A549 (cell line): ENCODE results near the gene HUNK. TPM values are rescaled to one million over a fixed set of nuclear protein-coding genes. Genes with fewer than 3 reads are reported as not detected.
"Not testable (repeated sequence)": the region's sequence is repeated elsewhere in the genome, so short reads cannot be mapped to it uniquely, and the experiment has no call there.

ENCODE experiments used
- ATAC-seq, 2 experiments: fragments of 200-7000 bp in 1 of 2; fragments of >200 bp in 1 of 2; cut with Nextera tagmentation in 1 of 2; cut with Tn5 transposase in 1 of 2; 3 replicates each; pipeline versions ENCODE4 v1.8.0 to v1.9.1; 2018 to 2020; ENCODE audit warnings: mild to moderate bottlenecking in 1 of 2, moderate library complexity in 1 of 2
- CTCF ChIA-PET: fragments of 300-600 bp; sonication (Branson Sonifier 250); formaldehyde crosslinking; extraction: SDS; loops from one replicate; lab custom pipeline; 2021; ENCODE audit warnings: antibody characterized with exemption, inconsistent platforms; lab: Yijun Ruan, JAX
- POLR2A ChIA-PET: fragments of 350-600 bp; formaldehyde crosslinking; extraction: SDS; loops from one replicate; lab custom pipeline; 2021; ENCODE audit warnings: antibody characterized with exemption, inconsistent platforms; lab: Yijun Ruan, JAX
- DNase-seq, 2 experiments: peaks; one replicate each; pipeline versions ENCODE4 v3.0.0 to v3.0.0-alpha.2; 2011 to 2016; ENCODE audit warnings: low read depth in 1 of 2, low spot score in 1 of 2
- FAIRE-seq: peaks from 2 replicates; lab custom pipeline; 2011; peaks lifted over from hg19 to GRCh38; lab: Jason Lieb, UNC
- H3K27ac ChIP-seq, 2 experiments: fragments of >200 bp; sonication (Bioruptor Twin); formaldehyde crosslinking; 3 replicates each; pipeline ENCODE4 v1.5.1; 2016 to 2017
- H3K4me1 ChIP-seq: fragments of >200 bp; sonication (Bioruptor Twin); formaldehyde crosslinking; 3 replicates; pipeline ENCODE4 v1.6.1; 2016
- H3K4me2 ChIP-seq: fragments of >200 bp; sonication (Bioruptor Twin); formaldehyde crosslinking; 3 replicates; pipeline ENCODE4 v1.6.1; 2016
- H3K4me3 ChIP-seq: fragments of >200 bp; sonication (Bioruptor Twin); formaldehyde crosslinking; 3 replicates; pipeline ENCODE4 v1.5.1; 2016
- H3K9me3 ChIP-seq: fragments of >200 bp; sonication (Bioruptor Twin); formaldehyde crosslinking; 3 replicates; pipeline ENCODE4 v1.6.1; 2016
- CBX2 ChIP-seq: fragments of 200-600 bp; sonication (generic); IDR thresholded peaks from 2 replicates; pipeline ENCODE4 v1.6.1; 2016; ENCODE audit warnings: low read depth, mild to moderate bottlenecking, borderline replicate concordance
- CBX8 ChIP-seq: fragments of 200-600 bp; sonication (generic); IDR thresholded peaks from 2 replicates; pipeline ENCODE4 v1.6.1; 2016
- CHD4 ChIP-seq: fragments of 200-600 bp; sonication (generic); IDR thresholded peaks from 2 replicates; pipeline ENCODE4 v1.6.1; 2016; ENCODE audit warnings: antibody characterized with exemption, mild to moderate bottlenecking, borderline replicate concordance
- FOSL2 ChIP-seq, 2 experiments: fragments of 450-650 bp in 1 of 2; fragments of >200 bp in 1 of 2; sonication (Bioruptor Twin) in 1 of 2; formaldehyde crosslinking; IDR thresholded peaks; 2 replicates each; pipeline versions ENCODE4 v1.5.0 to v1.6.1; 2016 to 2020; ENCODE audit warnings: mild to moderate bottlenecking in 1 of 2, moderate library complexity in 1 of 2
- FOXS1 ChIP-seq: fragments of 250-450 bp; sonication (Bioruptor Pico); IDR thresholded peaks from 2 replicates; pipeline ENCODE4 v1.5.0; 2020; ENCODE audit warnings: mild to moderate bottlenecking, moderate library complexity
- GATA3 ChIP-seq: IDR thresholded peaks from 2 replicates; pipeline ENCODE4 v1.6.1; 2012; ENCODE audit warnings: borderline replicate concordance
- HEYL ChIP-seq: fragments of 250-450 bp; sonication (Bioruptor Pico); IDR thresholded peaks from 2 replicates; pipeline ENCODE4 v1.8.0; 2021; ENCODE audit warnings: mild to moderate bottlenecking, moderate library complexity
- HOXA7 ChIP-seq: fragments of 250-450 bp; sonication (Bioruptor Pico); IDR thresholded peaks from 2 replicates; pipeline ENCODE4 v1.5.0; 2020; ENCODE audit warnings: mild to moderate bottlenecking, moderate library complexity
- JUN ChIP-seq, 2 experiments: fragments of >200 bp; sonication (Bioruptor Twin); formaldehyde crosslinking; IDR thresholded peaks; 2 replicates in 1 of 2; 3 replicates in 1 of 2; pipeline ENCODE4 v1.6.1; 2016 to 2017
- KDM1A ChIP-seq: fragments of 200-600 bp; sonication (generic); IDR thresholded peaks from 2 replicates; pipeline ENCODE4 v1.6.1; 2016; ENCODE audit warnings: low read depth, mild to moderate bottlenecking
- KDM5A ChIP-seq: fragments of 200-600 bp; sonication (generic); IDR thresholded peaks from 2 replicates; pipeline ENCODE4 v1.6.1; 2016; ENCODE audit warnings: antibody characterized with exemption, mild to moderate bottlenecking
- MAFK ChIP-seq: fragments of 450-650 bp; IDR thresholded peaks from 2 replicates; pipeline ENCODE4 v1.6.1; 2014; ENCODE audit not compliant: partially characterized antibody
- NPAS2 ChIP-seq: fragments of 250-450 bp; sonication (Bioruptor Pico); IDR thresholded peaks from 2 replicates; pipeline ENCODE4 v1.8.0; 2022; ENCODE audit warnings: mild to moderate bottlenecking, moderate library complexity, borderline replicate concordance
- NR3C1 ChIP-seq: fragments of >200 bp; sonication (Bioruptor Twin); formaldehyde crosslinking; IDR thresholded peaks from 3 replicates; pipeline ENCODE4 v1.6.1; 2017
- POLR2AphosphoS2 ChIP-seq: conservative IDR thresholded peaks from 2 replicates; pipeline ENCODE4 v1.6.1; 2012; ENCODE audit warnings: low read length, improper control_type of control experiment, inconsistent platforms
- RAD21 ChIP-seq, 2 experiments: fragments of >200 bp in 1 of 2; sonication (Bioruptor Twin) in 1 of 2; formaldehyde crosslinking in 1 of 2; IDR thresholded peaks in 1 of 2; conservative IDR thresholded peaks in 1 of 2; 2 replicates in 1 of 2; 3 replicates in 1 of 2; pipeline ENCODE4 v1.6.1; 2012 to 2018; ENCODE audit warnings: inconsistent platforms in 1 of 2
- RFX5 ChIP-seq: fragments of 450-650 bp; IDR thresholded peaks from 2 replicates; pipeline ENCODE4 v1.7.1; 2014; ENCODE audit warnings: antibody characterized with exemption, mild to moderate bottlenecking, moderate library complexity
- SMC3 ChIP-seq: fragments of >200 bp; sonication (Bioruptor Twin); formaldehyde crosslinking; IDR thresholded peaks from 3 replicates; pipeline ENCODE4 v1.6.1; 2018; ENCODE audit warnings: inconsistent platforms
- TFCP2L1 ChIP-seq: fragments of 250-450 bp; sonication (Bioruptor Pico); IDR thresholded peaks from 2 replicates; pipeline ENCODE4 v1.5.0; 2021; ENCODE audit warnings: mild to moderate bottlenecking
- ZC3H11A ChIP-seq: fragments of 450-650 bp; IDR thresholded peaks from 2 replicates; pipeline ENCODE4 v1.6.1; 2014; ENCODE audit warnings: antibody characterized with exemption, mild to moderate bottlenecking
- WGBS: methylation state at CpG from one replicate; pipeline ENCODE4 v1.1.6; 2017; ENCODE audit errors: missing lambda C conversion rate; 5-methylcytosine and 5-hydroxymethylcytosine counted together
- polyA plus RNA-seq, 4 experiments: library from polyadenylated mRNA; depleted of rRNA in 3 of 4; stranded (reverse); fragments of >200 nt; fragmentation: RNase III in 1 of 4; extraction: RNeasy Plus Mini Kit Qiagen cat#74134 plus additional on column Dnase treatment in 1 of 4; gene quantifications; 2 replicates in 3 of 4; 3 replicates in 1 of 4; pipeline ENCODE4 v1.2.3, GENCODE V29; 2011 to 2017
- TF ChIP-seq, protein P1 (sequence below): fragments of >200 bp; sonication (Bioruptor Twin); formaldehyde crosslinking; IDR thresholded peaks from 2 replicates; pipeline ENCODE4 v1.6.1; 2016
- TF ChIP-seq, protein P2 (sequence below): fragments of 450-650 bp; IDR thresholded peaks from 2 replicates; pipeline ENCODE4 v1.6.1; 2014; ENCODE audit warnings: antibody characterized with exemption
- TF ChIP-seq, protein P3 (sequence below): fragments of 150-350 bp; IDR thresholded peaks from 2 replicates; pipeline ENCODE4 v1.6.1; 2014; ENCODE audit warnings: low read depth, mild to moderate bottlenecking, low read length

Gene HUNK
- polyA plus RNA-seq, 2 of the 4 experiments (the other 2 are of a cell fraction) = 0.44 to 0.52 TPM

DNA sequence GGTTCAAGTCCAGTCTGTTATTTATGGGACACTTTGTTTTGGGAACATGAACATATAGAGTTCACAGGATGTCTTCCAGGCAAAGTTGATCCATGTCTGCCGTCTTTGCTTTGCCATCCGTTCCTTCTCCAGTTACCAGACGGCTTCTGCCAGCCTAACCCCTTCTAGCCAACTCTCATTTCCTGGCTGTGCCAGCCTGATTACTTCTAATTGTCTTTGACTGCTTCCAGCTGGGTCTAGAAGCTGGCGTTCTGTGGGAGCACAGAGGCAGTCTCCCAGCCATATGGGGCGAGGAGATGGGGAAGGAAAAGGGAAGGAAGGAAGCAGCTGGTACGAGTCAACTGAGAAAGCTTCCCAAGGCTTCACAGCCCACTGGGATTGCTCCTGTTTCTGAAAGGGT, 3.1 kb upstream of the HUNK start:
- no peak for TF ChIP-seq RFX5
- no peak for TF ChIP-seq NPAS2 (CRISPR knock-in tag)
- no peak for TF ChIP-seq MAFK
- no peak for TF ChIP-seq FOSL2 (IDR thresholded peaks at IDR 0.05)
- TF ChIP-seq FOSL2 (CRISPR knock-in tag; IDR thresholded peaks at IDR 0.05) = no peak
- no peak for TF ChIP-seq ZC3H11A
- no peak for TF ChIP-seq HOXA7 (CRISPR knock-in tag)
- no peak for TF ChIP-seq GATA3
- TF ChIP-seq HEYL (CRISPR knock-in tag) = no peak
- TF ChIP-seq CHD4 = no peak
- no peak for TF ChIP-seq KDM5A
- no peak for TF ChIP-seq TFCP2L1 (CRISPR knock-in tag)
- TF ChIP-seq POLR2AphosphoS2 = no peak
- TF ChIP-seq, protein P1, sequence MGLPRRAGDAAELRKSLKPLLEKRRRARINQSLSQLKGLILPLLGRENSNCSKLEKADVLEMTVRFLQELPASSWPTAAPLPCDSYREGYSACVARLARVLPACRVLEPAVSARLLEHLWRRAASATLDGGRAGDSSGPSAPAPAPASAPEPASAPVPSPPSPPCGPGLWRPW = no peak
- TF ChIP-seq CBX2 = no peak
- no peak for TF ChIP-seq NR3C1
- no peak for TF ChIP-seq CBX8
- TF ChIP-seq FOXS1 (CRISPR knock-in tag) = no peak
- no peak for TF ChIP-seq JUN (IDR thresholded peaks at IDR 0.05)
- no peak for TF ChIP-seq KDM1A
- TF ChIP-seq RAD21 (conservative IDR thresholded peaks at IDR 0.05 in 1 of 2, IDR thresholded peaks at IDR 0.05 in 1 of 2) = no peak
- Histone ChIP-seq H3K4me2 (no peak overlapping the region), H3K27ac (no peak overlapping the region), H3K4me3 (no peak overlapping the region), H3K9me3 (no peaks in the 10 kb centered on the region), H3K4me1 (no peaks in the 10 kb centered on the region)
- 60% methylated on average over 5 of the region's 6 CpGs for WGBS
- POLR2A ChIA-PET = no interaction called here
- no peak for DNase-seq
- CTCF ChIA-PET = interaction anchor here (0.7 kb wide), 1 partner anchor 389 kb away, joined by 7 read pairs; no protein-coding TSS in a partner anchor
- no peak for ATAC-seq
- FAIRE-seq = no peak

GRCh38 chr21:31870472-31871193, 2.2 kb upstream of the HUNK start:
- ATAC-seq = no peak
- WGBS = 62% methylated on average over 8 of the region's 8 CpGs
- H3K4me3 ChIP-seq = no peak overlapping the region
- TF ChIP-seq, protein P2, sequence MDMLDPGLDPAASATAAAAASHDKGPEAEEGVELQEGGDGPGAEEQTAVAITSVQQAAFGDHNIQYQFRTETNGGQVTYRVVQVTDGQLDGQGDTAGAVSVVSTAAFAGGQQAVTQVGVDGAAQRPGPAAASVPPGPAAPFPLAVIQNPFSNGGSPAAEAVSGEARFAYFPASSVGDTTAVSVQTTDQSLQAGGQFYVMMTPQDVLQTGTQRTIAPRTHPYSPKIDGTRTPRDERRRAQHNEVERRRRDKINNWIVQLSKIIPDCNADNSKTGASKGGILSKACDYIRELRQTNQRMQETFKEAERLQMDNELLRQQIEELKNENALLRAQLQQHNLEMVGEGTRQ = no peak
- TF ChIP-seq HEYL (CRISPR knock-in tag) = no peak
- TF ChIP-seq, protein P3, sequence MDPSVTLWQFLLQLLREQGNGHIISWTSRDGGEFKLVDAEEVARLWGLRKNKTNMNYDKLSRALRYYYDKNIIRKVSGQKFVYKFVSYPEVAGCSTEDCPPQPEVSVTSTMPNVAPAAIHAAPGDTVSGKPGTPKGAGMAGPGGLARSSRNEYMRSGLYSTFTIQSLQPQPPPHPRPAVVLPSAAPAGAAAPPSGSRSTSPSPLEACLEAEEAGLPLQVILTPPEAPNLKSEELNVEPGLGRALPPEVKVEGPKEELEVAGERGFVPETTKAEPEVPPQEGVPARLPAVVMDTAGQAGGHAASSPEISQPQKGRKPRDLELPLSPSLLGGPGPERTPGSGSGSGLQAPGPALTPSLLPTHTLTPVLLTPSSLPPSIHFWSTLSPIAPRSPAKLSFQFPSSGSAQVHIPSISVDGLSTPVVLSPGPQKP = no peak
- TF ChIP-seq SMC3 = no peak
- no peaks in the 10 kb centered on the region for H3K9me3 ChIP-seq
- no peak overlapping the region for H3K4me2 ChIP-seq
- H3K4me1 ChIP-seq = no peaks in the 10 kb centered on the region
- CTCF ChIA-PET = interaction anchor here (0.6 to 0.7 kb wide), 2 partner anchors 388 to 588 kb away, joined by 4 to 7 read pairs; no protein-coding TSS in a partner anchor
- POLR2A ChIA-PET = no interaction called here
- no peak overlapping the region for H3K27ac ChIP-seq
- no peak for FAIRE-seq
- DNase-seq = no peak

GRCh38 chr21:31871371-31871770, 1.4 kb upstream of the HUNK start:
- H3K4me3 ChIP-seq, H3K4me1 ChIP-seq, H3K4me2 ChIP-seq, H3K9me3 ChIP-seq, ATAC-seq, FAIRE-seq, H3K27ac ChIP-seq, POLR2A ChIA-PET, DNase-seq: not testable (repeated sequence)
- WGBS = 89% methylated on average over 12 of the region's 14 CpGs
- CTCF ChIA-PET = interaction anchor here (0.6 to 2.7 kb wide), 3 partner anchors 217 to 1964 kb away, joined by 3 to 22 read pairs (median 3); no protein-coding TSS in a partner anchor
